K562 (cell line): Measurements from ENCODE around the gene KLHL30. TPM values are rescaled to one million over a fixed set of nuclear protein-coding genes. Genes with fewer than 3 reads are reported as not detected.
A peak's percentile ranks its signal among the peaks of the same experiment; 100 is the strongest.

ENCODE experiments used
- ATF7 ChIP-seq: fragments of 450-650 bp; IDR thresholded peaks from 2 replicates; pipeline ENCODE4 v1.7.1; 2014; ENCODE audit warnings: mild to moderate bottlenecking, moderate library complexity
- CEBPG ChIP-seq, 3 experiments: fragments of 200-800 bp in 1 of 3; sonication (Bioruptor generic) in 1 of 3; sonication (generic) in 1 of 3; formaldehyde crosslinking in 1 of 3; IDR thresholded peaks in 2 of 3; conservative IDR thresholded peaks in 1 of 3; 2 replicates each; pipeline versions ENCODE4 v1.6.1 to v1.8.0; 2016 to 2022; ENCODE audit warnings: missing compliant biosample characterization in 2 of 3, missing genetic modification characterization in 2 of 3, mild to moderate bottlenecking in 1 of 3, missing genetic modification reagents in 1 of 3
- CREM ChIP-seq: IDR thresholded peaks from 2 replicates; pipeline ENCODE4 v1.6.1; 2014; ENCODE audit warnings: antibody characterized with exemption, low read depth
- ETV1 ChIP-seq: fragments of 450-650 bp; conservative IDR thresholded peaks from 2 replicates; pipeline ENCODE4 v1.6.1; 2016; ENCODE audit warnings: missing genetic modification characterization, control low read depth, low read depth, missing compliant biosample characterization
- ETV5 ChIP-seq: sonication (generic); formaldehyde crosslinking; IDR thresholded peaks from 2 replicates; pipeline ENCODE4 v1.4.0; 2020; ENCODE audit warnings: low read depth, mild to moderate bottlenecking, missing genetic modification reagents
- MCM5 ChIP-seq: fragments of 450-650 bp; IDR thresholded peaks from 2 replicates; pipeline ENCODE4 v1.6.1; 2016; ENCODE audit warnings: low read depth
- MEF2A ChIP-seq: IDR thresholded peaks from 2 replicates; pipeline ENCODE4 v1.6.1; 2011; ENCODE audit warnings: low read depth, mild to moderate bottlenecking, low read length, moderate library complexity; ENCODE audit not compliant: control insufficient read depth
- MEIS2 ChIP-seq: fragments of 450-650 bp; IDR thresholded peaks from 2 replicates; pipeline ENCODE4 v1.6.1; 2014; ENCODE audit warnings: mild to moderate bottlenecking; ENCODE audit not compliant: partially characterized antibody
- NR2C2 ChIP-seq, 2 experiments: fragments of 200-800 bp in 1 of 2; sonication (Bioruptor generic) in 1 of 2; sonication (generic) in 1 of 2; formaldehyde crosslinking in 1 of 2; IDR thresholded peaks; 2 replicates each; pipeline versions ENCODE4 v1.6.1 to v1.8.0; 2016 to 2022; ENCODE audit warnings: mild to moderate bottlenecking in 1 of 2, missing compliant biosample characterization in 1 of 2, missing genetic modification characterization in 1 of 2, missing genetic modification reagents in 1 of 2
- NR4A1 ChIP-seq, 2 experiments: fragments of 250-450 bp in 1 of 2; fragments of 450-650 bp in 1 of 2; sonication (Bioruptor Pico) in 1 of 2; IDR thresholded peaks; 2 replicates each; pipeline versions ENCODE4 v1.4.0 to v1.6.1; 2016 to 2020; ENCODE audit warnings: mild to moderate bottlenecking in 2 of 2, missing compliant biosample characterization in 1 of 2, missing genetic modification characterization in 1 of 2, moderate library complexity in 1 of 2
- POLR3G ChIP-seq: IDR thresholded peaks from 2 replicates; pipeline ENCODE4 v1.6.1; 2011; ENCODE audit not compliant: insufficient read length, insufficient replicate concordance; ENCODE audit errors: extremely low read depth
- RNF2 ChIP-seq: sonication (generic); IDR thresholded peaks from 2 replicates; pipeline ENCODE4 v1.6.1; 2016
- SMARCA5 ChIP-seq: fragments of 450-650 bp; IDR thresholded peaks from 2 replicates; pipeline ENCODE4 v1.6.1; 2016
- SPI1 ChIP-seq: IDR thresholded peaks from 2 replicates; pipeline ENCODE4 v1.6.1; 2011; ENCODE audit warnings: low read depth, low read length, control low read depth, borderline replicate concordance
- TAF15 ChIP-seq: fragments of 200-400 bp; formaldehyde crosslinking; IDR thresholded peaks from 2 replicates; pipeline ENCODE4 v1.6.1; 2017; ENCODE audit warnings: mild to moderate bottlenecking, low read depth, low read length, moderate library complexity
- TEAD4 ChIP-seq, 2 experiments: sonication (generic) in 1 of 2; formaldehyde crosslinking in 1 of 2; IDR thresholded peaks; 2 replicates each; pipeline versions ENCODE4 v1.6.1 to v1.8.0; 2012 to 2022; ENCODE audit warnings: borderline replicate concordance in 1 of 2, inconsistent platforms in 1 of 2, low read length in 1 of 2, mild to moderate bottlenecking in 1 of 2, missing genetic modification reagents in 1 of 2
- ZC3H4 ChIP-seq: sonication (generic); formaldehyde crosslinking; IDR thresholded peaks from 2 replicates; pipeline ENCODE4 v1.9.0; 2021; ENCODE audit warnings: missing genetic modification reagents, borderline replicate concordance
- ZNF766 ChIP-seq: fragments of 200-800 bp; sonication (Bioruptor generic); conservative IDR thresholded peaks from 2 replicates; pipeline ENCODE4 v1.6.1; 2016; ENCODE audit warnings: missing genetic modification characterization, missing compliant biosample characterization
- polyA plus RNA-seq, 8 experiments: library from polyadenylated mRNA; depleted of rRNA in 4 of 8; stranded (reverse) in 5 of 8; unstranded in 3 of 8; fragments of >200 nt; fragmentation: Nextera tagmentation in 2 of 8; fragmentation: Illumina TruSeq in 1 of 8; extraction: Ambion mirVana in 2 of 8; extraction: Trizol in 1 of 8; gene quantifications; 2 replicates each; pipeline versions ENCODE4 v1.2.1 to v1.2.3, GENCODE V29; 2011 to 2014; ENCODE audit warnings: inconsistent platforms in 1 of 8, missing spikeins in 1 of 8
- total RNA-seq, 7 experiments: library from RNA; depleted of rRNA in 6 of 7; stranded (reverse); fragments of >200 nt in 6 of 7; fragmentation: Illumina TruSeq in 2 of 7; extraction: Trizol in 2 of 7; gene quantifications; 2 replicates each; pipeline versions ENCODE4 v1.2.1 to v1.2.3, GENCODE V29; 2011 to 2021; ENCODE audit warnings: low replicate concordance in 1 of 7
- TF ChIP-seq, protein P1 (sequence below): fragments of 450-650 bp; formaldehyde crosslinking; IDR thresholded peaks from 2 replicates; pipeline ENCODE4 v1.4.0; 2022; ENCODE audit warnings: mild to moderate bottlenecking, moderate library complexity
- TF ChIP-seq, protein P2 (sequence below), 2 experiments: fragments of 450-650 bp in 1 of 2; sonication (generic) in 1 of 2; formaldehyde crosslinking in 1 of 2; IDR thresholded peaks in 1 of 2; conservative IDR thresholded peaks in 1 of 2; 2 replicates each; pipeline versions ENCODE4 v1.6.1 to v1.8.1; 2016 to 2023; ENCODE audit warnings: mild to moderate bottlenecking in 2 of 2, moderate library complexity in 2 of 2, inconsistent platforms in 1 of 2, missing genetic modification reagents in 1 of 2
- TF ChIP-seq, protein P3 (sequence below): IDR thresholded peaks from 2 replicates; pipeline ENCODE4 v1.6.1; 2011; ENCODE audit not compliant: insufficient read length; ENCODE audit errors: extremely low read depth

The KLHL30 gene
- total and polyA plus RNA-seq, 9 of the 15 experiments (the other 6 are each of a cell fraction or from before 2014, with no cell fraction given): 0.04 TPM; not detected in 8

DNA sequence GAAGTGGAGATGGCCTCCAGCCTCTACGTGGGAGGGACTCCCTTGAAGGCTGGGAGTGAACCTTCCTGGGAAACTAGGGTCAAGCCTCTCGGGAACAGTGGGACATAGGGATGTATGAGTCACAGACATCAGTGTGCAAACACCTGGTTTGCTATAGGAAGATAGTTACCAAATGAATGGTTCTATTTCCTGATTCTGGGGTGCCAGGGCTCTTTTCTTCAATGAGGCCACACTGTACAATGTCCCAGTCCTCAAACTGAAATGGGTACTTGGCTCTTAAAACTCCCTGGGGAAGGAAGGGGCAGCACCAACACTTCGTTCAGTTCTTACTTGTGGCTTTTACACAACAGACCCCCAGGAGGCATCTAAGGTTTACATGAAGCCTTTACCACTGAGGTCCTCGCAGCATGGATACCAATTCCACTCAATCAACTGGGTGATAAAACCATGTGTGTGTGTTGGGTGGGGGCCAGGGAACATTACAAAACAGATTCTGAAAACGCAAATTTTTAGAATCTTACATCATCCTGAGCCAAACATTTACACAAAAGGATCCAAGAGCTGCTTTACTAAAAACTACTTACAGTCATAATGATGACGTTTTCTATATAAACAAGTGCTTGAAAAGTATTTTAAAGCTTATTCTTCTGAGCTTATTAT, 30.7 kb downstream of the KLHL30 start (continued):
- TF ChIP-seq NR2C2 (CRISPR knock-in tag; IDR thresholded peaks at IDR 0.05): no peak
- TF ChIP-seq NR2C2 (tag; IDR thresholded peaks at IDR 0.05): peak; percentile 63; the same call in 1 of the 2 replicates
- TF ChIP-seq SPI1: no peak
- no peak for TF ChIP-seq ETV1 (tag)
- 0 out of 2 replicates have a peak, but pooled peaks have one; percentile 1 for TF ChIP-seq TEAD4 (IDR thresholded peaks at IDR 0.05; ENCODE audit: low read length)
- no peak for TF ChIP-seq TEAD4 (CRISPR knock-in tag; IDR thresholded peaks at IDR 0.05; ENCODE audit: borderline replicate concordance)
- TF ChIP-seq RNF2: no peak
- TF ChIP-seq, protein P1, sequence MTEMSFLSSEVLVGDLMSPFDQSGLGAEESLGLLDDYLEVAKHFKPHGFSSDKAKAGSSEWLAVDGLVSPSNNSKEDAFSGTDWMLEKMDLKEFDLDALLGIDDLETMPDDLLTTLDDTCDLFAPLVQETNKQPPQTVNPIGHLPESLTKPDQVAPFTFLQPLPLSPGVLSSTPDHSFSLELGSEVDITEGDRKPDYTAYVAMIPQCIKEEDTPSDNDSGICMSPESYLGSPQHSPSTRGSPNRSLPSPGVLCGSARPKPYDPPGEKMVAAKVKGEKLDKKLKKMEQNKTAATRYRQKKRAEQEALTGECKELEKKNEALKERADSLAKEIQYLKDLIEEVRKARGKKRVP (CRISPR knock-in tag): peak; percentile 77
- TF ChIP-seq POLR3G: no peak
- TF ChIP-seq, protein P2, sequence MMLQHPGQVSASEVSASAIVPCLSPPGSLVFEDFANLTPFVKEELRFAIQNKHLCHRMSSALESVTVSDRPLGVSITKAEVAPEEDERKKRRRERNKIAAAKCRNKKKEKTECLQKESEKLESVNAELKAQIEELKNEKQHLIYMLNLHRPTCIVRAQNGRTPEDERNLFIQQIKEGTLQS (IDR thresholded peaks at IDR 0.05): peak; percentile 86
- TF ChIP-seq, protein P2 (CRISPR knock-in tag; conservative IDR thresholded peaks at IDR 0.05): no peak
- TF ChIP-seq NR4A1 (CRISPR knock-in tag; IDR thresholded peaks at IDR 0.05): no peak
- TF ChIP-seq NR4A1 (tag; IDR thresholded peaks at IDR 0.05): peak; percentile 26; the same call in 1 of the 2 replicates
- TF ChIP-seq SMARCA5: no peak
- TF ChIP-seq MCM5: no peak
- 0 out of 2 replicates have a peak, but pooled peaks have one; percentile 29 for TF ChIP-seq MEF2A
- 0 out of 2 replicates have a peak, but pooled peaks have one; percentile 1 for TF ChIP-seq ZNF766 (CRISPR knock-in tag)
- TF ChIP-seq, protein P3, sequence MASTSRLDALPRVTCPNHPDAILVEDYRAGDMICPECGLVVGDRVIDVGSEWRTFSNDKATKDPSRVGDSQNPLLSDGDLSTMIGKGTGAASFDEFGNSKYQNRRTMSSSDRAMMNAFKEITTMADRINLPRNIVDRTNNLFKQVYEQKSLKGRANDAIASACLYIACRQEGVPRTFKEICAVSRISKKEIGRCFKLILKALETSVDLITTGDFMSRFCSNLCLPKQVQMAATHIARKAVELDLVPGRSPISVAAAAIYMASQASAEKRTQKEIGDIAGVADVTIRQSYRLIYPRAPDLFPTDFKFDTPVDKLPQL: no peak
- TF ChIP-seq ATF7: peak; percentile 51; the same call in 1 of the 2 replicates
- TF ChIP-seq ZC3H4 (CRISPR knock-in tag): no peak
- no peak for TF ChIP-seq TAF15
- TF ChIP-seq ETV5: no peak
- TF ChIP-seq CEBPG (CRISPR knock-in tag; IDR thresholded peaks at IDR 0.05): peak; percentile 78; the same call in 1 of the 2 replicates
- TF ChIP-seq CEBPG (tag; conservative IDR thresholded peaks at IDR 0.05 in 1 of 2, IDR thresholded peaks at IDR 0.05 in 1 of 2): peak; percentile 83 to 85
- TF ChIP-seq CREM: no peak
- no peak for TF ChIP-seq MEIS2
